SU-DHL-6 (cell line): Measurements from ENCODE around the gene DYNC2H1.

Experiments
- H2AFZ ChIP-seq: fragments of 200-600 bp; sonication (generic); 2 replicates; pipeline ENCODE4 v1.6.1; 2014; ENCODE audit warnings: low read depth, mild to moderate bottlenecking, moderate library complexity, mixed read lengths, antibody characterized with exemption, low read length; ENCODE audit not compliant: severe bottlenecking
- H3F3A ChIP-seq: fragments of 200-600 bp; shearing (Covaris generic); 2 replicates; pipeline ENCODE4 v1.6.0; 2016; ENCODE audit warnings: antibody characterized with exemption, mild to moderate bottlenecking; ENCODE audit not compliant: insufficient read depth
- H3K27ac ChIP-seq: fragments of 200-600 bp; sonication (generic); 2 replicates; pipeline ENCODE4 v1.5.1; 2016; ENCODE audit warnings: low read depth, mild to moderate bottlenecking, low read length, moderate library complexity, mixed read lengths
- H3K27me3 ChIP-seq: fragments of 200-600 bp; sonication (generic), shearing (Covaris generic); 2 replicates; pipeline ENCODE4 v1.6.0; 2014; ENCODE audit warnings: mild to moderate bottlenecking, low read length
- H3K36me3 ChIP-seq: fragments of 200-600 bp; sonication (generic); 2 replicates; pipeline ENCODE4 v1.6.1; 2014; ENCODE audit warnings: mild to moderate bottlenecking, low read length, mixed read lengths
- H3K4me2 ChIP-seq: fragments of 300-600, 200-600 bp; shearing (Covaris generic), sonication (generic); 2 replicates; pipeline ENCODE4 v1.6.0; 2014; ENCODE audit warnings: low read length, low read depth, mild to moderate bottlenecking; ENCODE audit not compliant: poor library complexity, severe bottlenecking
- H3K4me3 ChIP-seq: fragments of 200-600 bp; sonication (generic); 2 replicates; pipeline ENCODE4 v1.5.1; 2014; ENCODE audit warnings: antibody characterized with exemption, low read length, mild to moderate bottlenecking, mixed read lengths; ENCODE audit not compliant: insufficient read depth, poor library complexity, severe bottlenecking
- H3K79me2 ChIP-seq: fragments of 200-600 bp; sonication (generic); 2 replicates; pipeline ENCODE4 v1.6.1; 2014; ENCODE audit warnings: mild to moderate bottlenecking, low read length, moderate library complexity; ENCODE audit not compliant: insufficient read depth
- H3K9ac ChIP-seq: fragments of 200-600 bp; sonication (generic); 2 replicates; pipeline ENCODE4 v1.7.0; 2014; ENCODE audit warnings: mild to moderate bottlenecking, low read length
- H3K9me2 ChIP-seq: fragments of 200-600 bp; sonication (generic); replicated peaks from 2 replicates; pipeline ENCODE4 v1.6.1; 2014; ENCODE audit warnings: low read length; ENCODE audit not compliant: insufficient read depth
- H3K9me3 ChIP-seq: fragments of 200-600 bp; sonication (generic); 2 replicates; pipeline ENCODE4 v1.6.1; 2014; ENCODE audit warnings: low read length, mixed read lengths; ENCODE audit not compliant: insufficient read depth
- H4K20me1 ChIP-seq: fragments of 200-600 bp; sonication (generic); 2 replicates; pipeline ENCODE4 v1.6.1; 2014; ENCODE audit warnings: low read depth, mild to moderate bottlenecking, antibody characterized with exemption, low read length, moderate library complexity, mixed read lengths
- EZH2phosphoT487 ChIP-seq: fragments of 200-600 bp; sonication (generic), shearing (Covaris generic); conservative IDR thresholded peaks from 2 replicates; pipeline ENCODE4 v1.6.1; 2018; ENCODE audit warnings: mild to moderate bottlenecking, antibody characterized with exemption, low read length, moderate library complexity, mixed read lengths
- TF ChIP-seq, protein P1 (sequence below): fragments of 200-600 bp; sonication (generic); IDR thresholded peaks from one replicate; pipeline ENCODE4 v1.5.1; 2017; ENCODE audit warnings: antibody characterized with exemption, mild to moderate bottlenecking, low read length, moderate library complexity; ENCODE audit not compliant: insufficient read depth, poor library complexity, severe bottlenecking

The DYNC2H1 gene

DNA sequence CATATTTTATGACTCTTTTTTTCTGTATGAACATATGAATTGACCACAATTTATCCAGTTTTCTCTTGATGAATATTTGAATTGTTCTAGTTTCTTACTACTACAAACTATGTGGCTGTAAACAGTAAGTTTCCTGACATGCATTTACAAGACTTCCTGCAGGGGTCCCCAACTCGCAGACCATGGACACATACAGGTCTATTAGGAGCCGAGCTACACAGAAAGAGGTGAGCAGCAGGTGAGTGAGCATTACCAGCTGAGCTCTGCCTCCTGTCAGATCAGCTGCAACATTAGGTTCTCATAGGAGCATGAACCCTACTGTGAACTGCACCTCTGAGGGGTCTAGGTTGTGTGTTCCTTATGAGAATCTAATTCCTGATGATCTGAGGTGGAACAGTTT lies 379.4 kb downstream of the DYNC2H1 start:
- H3K36me3 ChIP-seq = no peaks in the 10 kb centered on the region
- no peaks in the 10 kb centered on the region for H3K27me3 ChIP-seq
- H3K9me3 ChIP-seq = no peaks in the 10 kb centered on the region
- H3K27ac ChIP-seq = no peak overlapping the region
- H3K4me2 ChIP-seq = no peak overlapping the region
- H2AFZ ChIP-seq = no peak overlapping the region
- TF ChIP-seq, protein P1, sequence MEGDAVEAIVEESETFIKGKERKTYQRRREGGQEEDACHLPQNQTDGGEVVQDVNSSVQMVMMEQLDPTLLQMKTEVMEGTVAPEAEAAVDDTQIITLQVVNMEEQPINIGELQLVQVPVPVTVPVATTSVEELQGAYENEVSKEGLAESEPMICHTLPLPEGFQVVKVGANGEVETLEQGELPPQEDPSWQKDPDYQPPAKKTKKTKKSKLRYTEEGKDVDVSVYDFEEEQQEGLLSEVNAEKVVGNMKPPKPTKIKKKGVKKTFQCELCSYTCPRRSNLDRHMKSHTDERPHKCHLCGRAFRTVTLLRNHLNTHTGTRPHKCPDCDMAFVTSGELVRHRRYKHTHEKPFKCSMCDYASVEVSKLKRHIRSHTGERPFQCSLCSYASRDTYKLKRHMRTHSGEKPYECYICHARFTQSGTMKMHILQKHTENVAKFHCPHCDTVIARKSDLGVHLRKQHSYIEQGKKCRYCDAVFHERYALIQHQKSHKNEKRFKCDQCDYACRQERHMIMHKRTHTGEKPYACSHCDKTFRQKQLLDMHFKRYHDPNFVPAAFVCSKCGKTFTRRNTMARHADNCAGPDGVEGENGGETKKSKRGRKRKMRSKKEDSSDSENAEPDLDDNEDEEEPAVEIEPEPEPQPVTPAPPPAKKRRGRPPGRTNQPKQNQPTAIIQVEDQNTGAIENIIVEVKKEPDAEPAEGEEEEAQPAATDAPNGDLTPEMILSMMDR = no peak
- TF ChIP-seq EZH2phosphoT487 = no peak
- H3K79me2 ChIP-seq = no peaks in the 10 kb centered on the region
- no peak overlapping the region for H3K4me3 ChIP-seq
- no peak overlapping the region for H3K9ac ChIP-seq
- no peaks in the 10 kb centered on the region for H4K20me1 ChIP-seq
- H3F3A ChIP-seq = no peaks in the 10 kb centered on the region
- no peaks in the 10 kb centered on the region for H3K9me2 ChIP-seq

DNA sequence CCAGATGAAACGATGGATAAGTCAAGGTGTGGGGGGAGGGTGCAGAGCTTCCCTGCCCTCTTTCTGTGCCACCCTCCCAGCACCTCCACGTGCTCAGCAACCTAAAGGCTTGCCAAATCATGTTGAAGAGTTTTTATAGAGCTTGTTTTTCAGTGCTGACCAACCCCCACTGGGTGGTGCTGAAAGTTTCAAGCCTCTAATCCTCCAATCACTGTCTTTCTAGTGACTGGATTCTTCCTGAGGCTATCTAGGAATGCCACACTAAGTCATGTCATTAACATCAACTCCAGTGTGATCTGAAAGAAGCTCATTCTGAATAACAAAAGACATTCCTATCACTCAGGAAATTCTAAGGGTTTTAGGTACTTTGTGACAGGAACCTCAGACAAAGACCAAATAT lies 382.6 kb downstream of the DYNC2H1 start:
- no peak for TF ChIP-seq EZH2phosphoT487
- TF ChIP-seq, protein P1 = no peak
- Histone ChIP-seq H3F3A (no peaks in the 10 kb centered on the region), H4K20me1 (no peaks in the 10 kb centered on the region), H3K9me2 (no peaks in the 10 kb centered on the region), H3K9me3 (no peaks in the 10 kb centered on the region), H3K79me2 (no peaks in the 10 kb centered on the region), H3K4me2 (no peak overlapping the region), H3K27ac (no peak overlapping the region), H3K27me3 (no peaks in the 10 kb centered on the region), H3K9ac (no peak overlapping the region), H2AFZ (no peak overlapping the region), H3K36me3 (no peaks in the 10 kb centered on the region), H3K4me3 (no peak overlapping the region)

DNA sequence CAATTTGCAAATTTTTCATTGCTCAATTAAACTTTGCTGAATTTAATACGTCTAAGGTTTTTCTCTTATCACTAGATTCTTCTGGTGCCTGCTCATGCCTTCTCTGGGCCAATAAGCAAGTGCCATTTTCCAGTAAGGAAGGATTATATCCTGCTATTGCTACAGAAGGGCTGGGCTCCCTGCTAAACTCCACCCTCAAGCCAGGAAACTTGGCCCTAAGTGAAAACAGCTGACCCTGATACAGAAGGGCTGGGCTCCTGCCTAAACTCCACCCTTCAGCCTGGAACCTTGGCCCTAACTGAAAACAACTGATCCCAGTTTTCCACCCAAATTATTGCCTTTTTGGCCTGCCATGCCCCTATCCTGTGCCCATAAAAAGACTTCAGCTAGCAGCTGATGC lies 385.3 kb downstream of the DYNC2H1 start:
- no peak overlapping the region for H3K4me3 ChIP-seq
- H3K9me2 ChIP-seq = no peaks in the 10 kb centered on the region
- H3K79me2 ChIP-seq = no peaks in the 10 kb centered on the region
- no peak overlapping the region for H2AFZ ChIP-seq
- H3K4me2 ChIP-seq = no peak overlapping the region
- TF ChIP-seq, protein P1 = no peak
- no peak for TF ChIP-seq EZH2phosphoT487
- H3K9ac ChIP-seq = no peak overlapping the region
- H3K27ac ChIP-seq = no peak overlapping the region
- no peaks in the 10 kb centered on the region for H3F3A ChIP-seq
- H3K36me3 ChIP-seq = no peaks in the 10 kb centered on the region
- no peaks in the 10 kb centered on the region for H3K9me3 ChIP-seq
- no peaks in the 10 kb centered on the region for H4K20me1 ChIP-seq
- H3K27me3 ChIP-seq = no peaks in the 10 kb centered on the region
